Activated CD4-positive, CD25-positive, alpha-beta regulatory T cell (primary cell): Measurements from ENCODE around the gene SIPA1L2.

Source experiments
- DNase-seq, 4 experiments: peaks; one replicate each; lab custom pipeline; 2025; lab: John Stamatoyannopoulos, UW

Gene SIPA1L2

DNA sequence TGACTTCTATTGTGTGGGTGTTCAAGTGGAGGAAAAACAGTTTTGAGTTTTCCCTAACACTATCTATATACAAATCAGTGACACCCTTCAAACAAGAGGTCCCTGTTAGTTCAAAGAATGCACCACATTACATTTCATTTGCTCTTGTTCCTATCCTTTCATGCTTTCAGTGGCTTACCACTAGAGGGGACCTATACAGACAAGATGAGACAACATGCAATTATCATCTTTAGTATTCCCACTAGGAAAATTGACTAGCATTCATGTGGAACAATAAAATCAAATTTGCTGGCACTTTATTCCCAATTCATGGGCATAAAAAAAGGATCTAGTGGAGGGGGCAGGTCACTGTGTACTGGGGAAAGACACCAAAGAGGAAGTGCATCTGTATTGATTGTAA is 13.3 kb upstream of the SIPA1L2 start:
- no peak for DNase-seq

DNA sequence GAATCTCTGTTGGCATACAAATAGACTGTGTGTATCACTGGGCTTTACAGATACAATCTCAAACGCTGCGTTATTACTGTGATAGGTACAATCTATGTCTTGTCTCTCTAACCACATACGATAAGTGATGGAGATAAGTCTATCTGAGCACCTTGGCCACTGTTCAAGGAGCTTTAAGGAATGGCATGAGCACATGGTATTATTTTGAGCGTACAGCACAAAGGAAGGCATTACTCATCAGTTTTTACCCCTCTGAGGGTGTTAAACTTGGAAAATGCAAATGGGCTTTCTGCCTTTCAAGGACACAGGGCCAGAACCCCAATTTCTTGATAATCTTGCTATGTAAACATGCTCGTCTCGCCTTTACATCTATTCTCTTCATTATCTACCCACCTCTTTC is 11.6 kb upstream of the SIPA1L2 start:
- DNase-seq = no peak

DNA sequence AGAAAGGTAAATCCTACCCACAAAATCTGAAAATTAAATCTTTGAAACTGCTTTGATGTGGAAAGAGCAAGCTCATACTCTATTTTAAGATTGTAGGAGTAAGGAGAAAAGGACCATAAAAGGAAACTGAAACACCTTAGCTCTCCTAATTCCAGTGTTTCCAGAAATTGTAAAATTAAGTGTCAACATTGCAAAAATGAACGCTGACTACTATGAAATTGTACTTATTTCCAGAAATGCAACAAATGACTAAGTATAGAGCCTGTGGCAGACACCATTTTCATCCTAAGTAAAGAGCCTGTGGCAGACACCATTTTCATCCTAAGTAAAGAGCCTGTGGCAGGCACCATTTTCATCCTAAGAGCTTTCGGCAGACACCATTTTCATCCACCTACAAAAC is 6.9 kb upstream of the SIPA1L2 start:
- DNase-seq = no peak

DNA sequence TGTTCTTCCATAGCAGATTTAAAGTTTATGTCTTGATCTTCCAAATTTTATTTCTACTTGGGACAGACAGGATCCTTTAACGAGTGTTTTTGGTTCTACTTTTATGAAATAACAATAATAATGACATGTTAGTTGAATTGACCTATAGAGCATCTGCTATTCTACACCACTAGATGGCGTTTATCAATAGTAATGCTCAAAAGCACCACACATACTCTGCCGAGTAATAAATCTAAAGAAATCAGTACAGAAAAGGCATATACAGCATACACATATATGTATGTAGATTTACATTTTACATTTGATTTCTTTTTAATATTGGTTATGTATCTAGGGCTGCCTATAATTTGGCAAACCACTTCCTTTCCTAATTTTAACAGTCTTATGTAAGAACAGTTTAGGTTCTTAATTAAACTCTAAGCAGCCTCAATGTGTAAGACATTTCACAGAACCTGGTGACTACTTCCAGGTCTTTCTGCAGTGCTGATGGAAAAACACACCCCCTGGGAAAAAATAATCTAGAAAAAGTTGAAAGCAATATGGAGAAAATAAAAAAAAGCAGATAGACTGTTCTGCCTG is 5.9 kb upstream of the SIPA1L2 start:
- DNase-seq = no peak

DNA sequence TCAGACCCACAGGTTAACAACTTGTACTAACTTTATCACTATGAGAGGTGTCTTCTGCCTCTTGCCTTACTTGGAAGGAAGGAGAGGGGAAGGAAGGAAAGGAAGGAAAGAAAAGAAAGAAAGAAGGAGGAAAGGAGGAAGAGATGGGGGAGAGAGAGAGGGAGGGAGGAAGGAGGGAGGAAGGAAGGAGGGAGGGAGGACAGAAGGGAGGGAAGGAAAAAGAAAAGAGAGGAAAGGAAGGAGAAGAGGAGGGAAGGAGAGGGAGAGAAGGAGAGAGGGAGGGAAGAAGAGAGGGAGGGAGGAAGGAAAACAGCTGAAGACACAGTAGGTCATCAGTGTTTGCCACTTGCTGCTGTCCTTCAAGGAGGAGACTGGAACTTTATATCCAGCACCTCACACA is 5.3 kb upstream of the SIPA1L2 start:
- DNase-seq = no peak

DNA sequence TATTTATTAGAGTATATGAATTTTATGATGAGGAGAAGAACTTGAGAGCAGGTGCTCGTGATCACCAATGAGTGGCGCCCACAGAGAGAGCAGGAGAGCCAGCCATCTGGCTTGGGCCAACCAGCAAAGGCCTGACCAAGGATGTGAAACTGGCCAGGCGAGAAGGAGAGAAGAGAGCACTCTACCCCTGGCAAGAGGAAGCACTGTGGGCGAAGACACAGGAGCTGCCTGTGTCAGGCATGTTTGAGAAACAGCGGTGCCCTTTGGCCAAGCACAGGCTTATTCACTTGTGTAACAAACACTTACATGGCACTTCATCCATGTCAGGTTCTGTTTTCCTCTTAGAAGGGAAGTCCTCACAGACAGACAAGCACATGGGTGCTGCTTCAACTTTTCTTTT is 4.2 kb upstream of the SIPA1L2 start:
- DNase-seq = no peak

DNA sequence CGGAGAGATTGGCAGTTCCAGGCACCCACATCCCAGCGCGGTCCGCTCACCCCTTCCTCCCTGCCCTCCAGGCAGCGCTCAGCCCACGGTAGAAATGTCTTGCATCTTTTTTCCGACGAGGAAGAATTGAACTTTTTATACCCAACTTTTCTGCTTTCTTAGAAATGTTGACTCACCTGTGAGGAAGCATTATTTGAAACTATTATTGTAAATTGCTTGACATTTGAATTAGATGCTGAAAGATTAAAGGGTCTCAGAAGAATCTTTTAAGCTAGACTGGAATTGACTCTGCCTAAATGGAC is 912 bp upstream of the SIPA1L2 start:
- DNase-seq = no peak

DNA sequence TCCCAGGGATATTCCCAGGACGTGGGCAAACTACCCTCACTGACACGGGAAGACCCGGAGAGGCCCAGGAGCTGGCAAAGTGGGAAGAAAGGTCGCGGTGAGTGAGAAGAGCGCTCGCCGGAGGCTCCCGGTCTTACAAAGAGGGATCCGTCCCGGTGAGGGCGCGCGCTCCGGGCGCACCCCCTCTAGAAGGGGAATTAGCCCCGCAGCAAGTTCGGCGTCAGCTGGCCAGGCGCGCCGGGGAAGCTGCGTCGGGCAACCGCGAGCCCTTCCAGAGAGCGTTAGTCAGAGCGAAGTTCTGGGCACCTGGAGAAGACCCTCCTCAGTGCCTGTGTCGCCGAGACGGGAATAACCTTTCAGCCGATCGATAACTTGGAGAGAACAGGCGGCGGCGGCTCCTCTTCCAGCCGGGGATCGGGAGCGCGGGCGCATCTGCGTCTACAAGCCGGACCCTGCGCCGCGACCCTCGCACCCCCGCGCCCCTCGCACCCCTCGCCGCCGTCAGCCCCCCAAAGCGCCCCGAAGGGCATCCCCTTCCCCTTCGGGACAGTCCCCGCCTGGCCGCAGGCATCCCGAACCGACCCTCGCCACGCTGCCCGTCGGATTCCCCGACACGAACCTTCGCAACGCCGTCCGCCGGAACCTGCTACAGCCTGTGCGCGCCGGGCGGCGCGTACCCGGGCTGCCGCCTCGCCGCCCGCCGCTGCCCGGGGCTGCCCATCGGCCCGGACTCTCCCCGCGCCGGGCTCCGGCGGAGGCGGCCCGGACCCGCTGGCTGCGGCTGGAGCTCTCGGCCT is 485 bp downstream of the SIPA1L2 start:
- no peak for DNase-seq

DNA sequence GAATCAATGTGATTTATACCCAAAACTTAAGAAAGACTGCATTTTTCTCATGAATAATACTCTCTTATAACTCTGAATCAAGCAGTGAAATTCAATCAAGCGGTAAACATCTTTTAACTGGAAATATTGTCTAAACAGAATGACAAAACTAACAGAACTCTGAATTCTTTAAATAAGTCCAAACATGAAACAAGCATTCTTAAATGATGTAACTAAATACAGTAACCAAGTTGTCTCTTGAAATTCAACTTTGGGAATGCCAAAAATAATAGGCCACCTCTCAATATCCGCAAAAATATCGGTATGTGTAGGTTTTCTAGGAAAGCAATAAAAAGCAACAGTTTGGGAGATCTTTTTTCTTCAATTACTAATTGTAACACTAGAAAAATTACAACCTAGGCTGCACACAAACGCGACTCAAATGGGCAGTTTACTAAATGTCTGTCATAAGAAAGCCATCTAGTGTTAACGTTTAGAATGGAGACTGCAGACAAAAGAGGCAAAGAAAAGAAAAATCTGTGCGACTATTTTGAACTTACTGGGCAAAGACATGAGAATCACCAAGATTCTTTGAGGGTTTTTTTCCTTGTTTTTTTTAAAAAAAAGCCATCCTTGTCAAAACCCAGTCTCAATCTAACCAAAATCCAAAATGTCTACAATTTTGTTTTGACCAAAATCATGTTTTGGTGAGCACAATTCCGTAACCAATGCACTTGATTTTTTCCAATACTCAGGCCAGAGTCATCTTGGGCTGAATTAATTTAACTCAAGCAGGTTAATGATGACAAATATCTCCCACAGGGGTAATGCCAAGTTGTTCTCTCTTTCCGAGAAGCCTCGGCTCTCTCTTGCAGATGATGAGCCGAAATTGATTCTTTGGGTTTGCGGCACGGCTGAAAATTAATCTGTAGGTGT is 1.3 kb downstream of the SIPA1L2 start:
- no peak for DNase-seq

DNA sequence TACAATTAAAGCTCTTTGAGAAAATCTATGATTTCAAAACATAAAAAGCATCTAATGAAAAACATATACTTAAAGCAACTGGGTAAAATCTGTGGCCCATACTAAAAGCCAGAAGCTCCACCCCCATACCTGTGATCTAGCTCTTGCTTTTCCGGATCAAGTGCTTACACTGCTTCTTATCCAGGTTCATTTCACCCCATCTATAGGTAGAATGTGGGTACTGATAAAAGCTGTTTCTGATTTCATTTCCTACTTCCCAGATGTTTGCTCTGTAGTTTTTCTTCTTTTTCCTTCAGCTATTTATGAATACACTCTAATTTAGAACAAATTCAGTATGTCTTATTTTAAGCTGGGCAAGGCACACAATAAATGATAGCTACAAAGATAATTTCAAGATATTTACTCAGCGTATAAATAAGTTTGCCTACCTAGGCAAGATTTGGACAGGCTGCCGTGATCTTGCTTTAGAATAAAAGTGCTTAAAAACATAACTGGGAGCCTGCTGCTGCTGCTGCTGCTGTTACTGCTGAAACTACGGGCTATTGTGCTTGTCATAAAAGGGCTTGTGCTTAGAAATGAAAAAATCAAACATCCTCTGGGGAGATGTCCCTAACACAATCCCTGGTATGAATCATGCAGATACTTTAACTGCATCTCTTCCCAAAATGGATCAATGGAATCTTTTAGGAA is 2.1 kb downstream of the SIPA1L2 start:
- no peak for DNase-seq

DNA sequence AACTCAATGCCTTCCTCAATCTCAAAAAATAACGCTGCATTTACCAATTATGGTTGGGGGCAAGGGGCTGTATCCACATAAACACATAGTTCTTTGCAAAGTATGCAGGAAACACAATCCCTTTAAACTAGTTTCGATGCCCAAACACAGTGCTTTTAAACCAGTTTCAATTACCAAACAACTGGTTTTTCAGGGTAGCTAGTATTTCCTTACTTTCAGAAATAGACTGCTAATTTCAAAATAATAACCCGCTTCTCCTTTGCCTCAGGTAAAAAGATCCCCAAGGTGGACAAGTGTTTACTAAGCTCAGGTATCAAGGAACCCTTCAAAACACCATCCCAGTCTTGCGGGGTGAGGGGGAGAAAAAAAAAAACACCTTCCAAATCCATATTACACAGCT is 2.8 kb downstream of the SIPA1L2 start:
- DNase-seq = no peak

DNA sequence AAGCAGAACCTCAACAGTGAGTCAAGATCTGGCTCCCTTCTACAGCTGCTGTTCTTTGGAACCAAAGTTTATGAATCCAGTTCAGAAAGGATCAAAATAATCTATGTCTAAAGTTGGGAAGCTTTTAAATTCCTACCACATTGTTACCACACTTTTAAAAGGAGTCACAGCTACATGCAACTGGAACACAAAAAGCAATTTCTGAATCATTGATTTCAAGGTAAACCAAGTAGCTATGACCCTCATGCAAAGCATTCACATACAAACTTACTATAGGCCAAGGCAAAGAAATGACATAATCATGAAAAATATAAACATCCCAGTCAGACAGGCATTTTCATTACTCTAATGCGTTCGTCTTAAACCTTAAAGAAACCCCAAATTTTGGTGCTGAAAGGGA is 3.5 kb downstream of the SIPA1L2 start:
- no peak for DNase-seq

DNA sequence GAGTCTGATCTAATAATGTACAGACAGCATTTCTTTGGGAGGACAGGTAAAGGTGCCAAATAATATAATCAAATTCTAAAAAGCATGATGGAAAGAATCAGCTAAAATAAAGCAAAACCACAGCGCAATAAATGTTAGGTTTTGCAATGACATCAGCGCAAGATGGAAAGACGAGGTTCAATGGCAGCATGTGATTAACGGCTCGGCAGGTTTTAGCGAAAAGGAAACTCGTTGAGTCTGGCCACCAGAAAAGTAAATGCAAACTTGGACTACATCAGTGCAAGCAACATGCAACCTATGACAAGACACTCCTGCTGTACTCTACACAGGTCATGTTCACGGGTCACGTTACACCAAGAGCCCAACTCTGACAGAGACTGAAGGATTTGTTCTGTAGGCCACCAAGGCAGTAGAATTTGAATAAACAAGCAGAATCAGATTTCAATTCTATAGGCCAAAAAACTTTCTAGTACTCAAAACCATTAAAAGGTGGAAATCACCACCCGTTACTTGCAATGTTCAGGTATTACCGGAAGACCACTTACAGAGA is 4.5 kb downstream of the SIPA1L2 start:
- DNase-seq = no peak

DNA sequence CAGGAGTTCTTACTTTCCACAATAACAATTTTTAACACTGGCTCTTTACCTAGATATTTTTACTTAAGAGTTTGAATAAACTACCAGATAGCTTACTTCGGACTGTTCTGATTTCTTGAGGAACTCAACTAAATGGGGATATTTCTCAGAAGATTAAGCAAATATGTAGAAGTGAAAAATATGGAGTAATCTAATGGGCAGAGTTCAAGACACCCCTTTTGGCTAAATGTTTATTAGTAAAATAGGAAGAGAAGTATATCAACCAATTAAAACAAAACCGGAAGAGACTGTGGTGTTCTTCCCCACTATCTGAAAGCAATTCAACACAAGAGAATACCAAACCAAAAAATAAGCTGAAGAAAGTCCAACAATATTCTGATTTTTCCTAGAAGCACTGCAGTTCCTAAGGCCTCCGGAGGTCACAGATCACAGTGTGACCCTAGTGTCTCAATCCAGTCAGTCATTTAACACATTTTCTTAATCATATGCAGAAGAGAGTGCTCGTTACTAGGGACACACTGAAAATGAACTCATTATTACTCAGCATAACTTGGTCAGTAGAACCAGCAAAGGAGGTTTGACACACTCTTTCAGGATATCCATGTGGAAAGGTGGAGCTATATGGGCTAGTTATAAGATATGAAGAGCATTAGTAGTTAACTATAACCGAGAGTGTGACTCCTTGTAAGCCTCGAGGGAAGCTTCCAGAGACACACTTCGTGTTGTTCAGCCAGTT is 5.2 kb downstream of the SIPA1L2 start:
- no peak for DNase-seq

DNA sequence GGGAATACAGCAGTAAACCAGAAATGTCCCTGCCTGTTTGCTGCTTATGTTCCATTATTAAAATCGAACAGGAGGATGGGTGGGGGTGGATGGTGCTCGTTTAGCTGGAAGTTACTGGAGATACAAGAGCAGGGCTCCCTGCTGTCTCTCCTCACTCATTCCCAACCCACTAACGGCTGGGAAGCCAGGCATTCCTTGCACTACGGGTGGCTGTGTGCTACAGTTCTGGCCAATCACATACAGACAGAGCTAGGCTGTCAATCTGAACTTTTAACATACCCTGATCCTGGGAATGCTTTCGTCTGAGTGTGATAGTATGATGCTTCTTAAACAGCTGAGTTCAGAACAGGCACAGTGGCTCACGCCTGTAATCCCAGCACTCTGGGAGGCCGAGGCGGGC is 7.0 kb downstream of the SIPA1L2 start:
- no peak for DNase-seq

DNA sequence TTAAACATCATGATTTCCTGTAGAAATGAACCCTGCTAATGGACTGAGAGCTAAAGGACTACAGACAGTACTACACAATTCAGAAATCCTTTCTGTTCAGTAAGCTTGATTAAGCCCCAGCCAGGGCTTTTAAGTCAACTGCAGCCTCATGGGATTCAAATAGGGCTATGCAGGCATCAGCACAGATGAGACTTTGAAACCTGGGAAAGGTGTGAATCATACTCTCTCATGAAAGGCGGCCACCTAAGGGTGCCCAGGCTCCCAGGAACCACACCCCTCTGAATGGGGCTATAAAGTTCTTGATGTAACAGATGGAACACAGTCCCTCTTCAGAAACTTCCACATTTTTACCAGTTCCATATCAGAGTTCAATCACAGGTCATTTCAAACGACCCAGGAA is 7.6 kb downstream of the SIPA1L2 start:
- DNase-seq = no peak

DNA sequence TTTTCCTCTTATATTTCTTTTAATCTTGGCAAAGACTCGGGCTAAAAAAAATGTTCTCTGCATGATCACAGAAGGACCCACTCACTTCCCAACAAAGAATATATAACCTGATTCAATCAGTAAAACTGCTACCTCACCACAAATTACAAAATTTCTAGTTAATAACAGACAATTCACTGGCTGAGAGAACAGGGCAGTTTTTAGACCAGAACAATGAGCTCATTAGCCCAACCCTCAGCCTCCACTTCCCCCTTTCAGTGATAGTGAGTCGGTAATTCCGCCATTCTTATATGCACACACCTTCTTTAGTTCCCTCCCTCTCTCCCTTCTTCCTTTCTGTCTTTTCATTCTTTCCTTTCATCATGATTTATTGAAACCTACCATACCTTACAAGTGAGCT is 8.9 kb downstream of the SIPA1L2 start:
- DNase-seq = no peak

DNA sequence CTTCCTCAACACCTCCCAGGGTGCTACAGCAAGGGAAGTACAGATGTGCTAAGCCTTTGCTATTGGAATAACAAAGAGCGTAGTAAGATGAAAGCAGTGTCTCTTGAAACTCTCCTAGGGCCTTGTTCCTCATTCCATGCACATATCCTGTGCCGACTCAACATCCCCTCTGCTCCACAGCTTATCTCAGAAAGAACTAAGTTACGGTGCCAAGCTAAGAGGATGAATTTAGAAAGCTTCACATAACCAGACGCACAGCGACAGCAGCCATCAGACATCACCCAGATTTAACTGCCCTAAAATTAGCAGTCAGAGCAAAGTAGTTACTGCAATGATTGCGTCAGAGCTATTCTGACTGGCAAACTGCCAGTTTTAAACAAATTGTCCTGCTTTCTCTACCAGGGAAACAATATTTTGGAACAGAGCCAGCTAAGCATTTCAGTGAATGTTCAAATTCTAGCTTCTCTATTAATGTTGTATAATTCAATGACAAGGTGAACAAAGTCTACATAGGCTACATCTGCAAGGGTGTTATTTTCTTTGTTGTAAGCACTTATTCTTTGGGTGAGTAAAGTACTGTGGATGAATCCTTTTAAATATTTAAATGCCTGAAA is 9.5 kb downstream of the SIPA1L2 start:
- DNase-seq = no peak

DNA sequence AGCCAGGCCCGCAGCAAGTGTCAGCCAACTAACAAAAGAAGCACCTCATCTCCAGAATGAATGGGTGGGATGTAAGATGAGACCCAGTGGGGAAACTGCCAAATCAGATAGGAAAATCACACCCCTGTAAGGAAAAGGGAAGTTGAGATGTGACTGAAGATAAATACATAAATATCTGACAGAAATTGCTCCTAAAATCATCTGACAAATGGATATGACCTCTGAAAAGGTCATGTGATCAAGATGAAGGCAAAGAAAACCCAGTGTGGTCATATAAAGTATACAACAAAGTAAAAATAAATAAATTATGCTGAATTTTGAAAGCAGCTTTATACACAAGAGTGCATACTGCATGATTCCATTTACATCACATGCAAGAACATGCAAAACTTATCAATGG is 12.7 kb downstream of the SIPA1L2 start:
- DNase-seq = no peak

DNA sequence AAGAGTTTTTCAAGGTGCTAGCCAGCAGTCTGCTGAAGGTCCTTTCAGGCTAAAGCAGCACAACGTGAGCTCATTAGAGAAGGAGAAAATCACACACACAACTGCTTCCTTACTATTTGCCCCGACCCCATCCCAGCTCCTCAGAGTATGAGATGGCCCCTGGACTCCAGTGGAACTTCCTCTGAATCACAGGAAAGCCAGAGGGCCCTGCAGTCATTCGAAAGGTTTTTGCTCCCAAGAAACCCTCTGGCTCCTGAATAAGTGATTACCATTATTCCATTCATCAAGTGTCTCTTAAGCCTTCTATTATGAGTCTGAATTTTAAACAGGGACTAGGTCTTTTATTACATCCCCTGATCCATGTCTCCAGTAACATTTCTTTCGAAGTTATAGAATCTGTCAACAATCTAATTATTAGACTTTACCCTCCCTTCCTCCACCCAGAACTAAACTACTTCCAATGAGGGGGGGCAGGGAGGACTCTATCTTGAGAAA is 14.6 kb downstream of the SIPA1L2 start:
- no peak for DNase-seq

DNA sequence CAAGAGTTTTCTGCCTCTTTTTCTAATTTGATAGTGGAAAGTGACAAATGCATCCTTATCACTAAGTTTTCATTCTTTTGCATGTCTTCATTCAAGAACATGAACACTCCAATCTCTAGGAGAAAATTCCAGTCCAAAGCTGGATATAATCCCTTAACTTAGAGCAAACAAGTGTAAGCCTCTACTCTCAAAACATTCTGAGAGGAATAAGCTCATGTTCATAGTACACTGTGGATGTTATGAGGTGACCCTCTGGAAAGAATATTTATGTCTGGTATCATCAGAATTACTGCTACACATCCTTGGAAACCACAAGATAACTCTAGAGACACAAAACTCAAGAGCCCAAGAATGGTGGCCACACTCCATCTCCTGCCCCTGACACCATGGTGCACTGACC is 15.1 kb downstream of the SIPA1L2 start:
- DNase-seq = no peak
